ENCODE measurements around the gene RASL12.

Gene RASL12

GRCh38 chr15:65081270-65081669 is 13.5 kb upstream of the RASL12 start:
- Histone ChIP-seq H3F3A (ENCODE audit: low read depth) (no peaks in the 10 kb centered on the region), H3K9me3 (ENCODE audit: insufficient read depth, low read depth, low read length) (no peaks in the 10 kb centered on the region), H3K79me2 (ENCODE audit: insufficient read depth, low read length) (no peaks in the 10 kb centered on the region), H3K27me3 (ENCODE audit: insufficient read depth, low read length, poor library complexity, severe bottlenecking) (no peaks in the 10 kb centered on the region), H3K9ac (ENCODE audit: low read depth, low read length, poor library complexity, severe bottlenecking) (peak overlapping the region; percentile 48), H3K36me3 (ENCODE audit: insufficient read depth, low read length) (no peaks in the 10 kb centered on the region), H2AFZ (ENCODE audit: low read length) (no peak overlapping the region), H4K20me1 (ENCODE audit: insufficient read depth, low read length, poor library complexity, severe bottlenecking) (no peaks in the 10 kb centered on the region), H3K4me2 (ENCODE audit: low read depth, low read length, poor library complexity, severe bottlenecking) (peak overlapping the region; percentile 42), H3K4me3 (ENCODE audit: low read length, poor library complexity, severe bottlenecking) (no peak overlapping the region), H3K4me1 (ENCODE audit: insufficient read depth, low read length, poor library complexity, severe bottlenecking) (peaks cover 29% of the 10 kb centered on the region), H3K9me2 (replicated peaks; ENCODE audit: low read depth, low read length) (no peaks in the 10 kb centered on the region)
- TF ChIP-seq EZH2phosphoT487 (IDR thresholded peaks at IDR 0.05; ENCODE audit: borderline replicate concordance) (no peak), CTCF (conservative IDR thresholded peaks at IDR 0.05; ENCODE audit: low read length) (no peak)

GRCh38 chr15:65079580-65079979 is 11.8 kb upstream of the RASL12 start:
- no peaks in the 10 kb centered on the region for H4K20me1 ChIP-seq (ENCODE audit: insufficient read depth, low read length, poor library complexity, severe bottlenecking)
- H3K27me3 ChIP-seq (ENCODE audit: insufficient read depth, low read length, poor library complexity, severe bottlenecking), result no peaks in the 10 kb centered on the region
- H3K79me2 ChIP-seq (ENCODE audit: insufficient read depth, low read length), result no peaks in the 10 kb centered on the region
- peaks cover 32% of the 10 kb centered on the region for H3K4me1 ChIP-seq (ENCODE audit: insufficient read depth, low read length, poor library complexity, severe bottlenecking)
- no peak overlapping the region for H3K4me3 ChIP-seq (ENCODE audit: low read length, poor library complexity, severe bottlenecking)
- H3K9me3 ChIP-seq (ENCODE audit: insufficient read depth, low read depth, low read length), result no peaks in the 10 kb centered on the region
- no peaks in the 10 kb centered on the region for H3K9me2 ChIP-seq (replicated peaks; ENCODE audit: low read depth, low read length)
- no peak overlapping the region for H3K9ac ChIP-seq (ENCODE audit: low read depth, low read length, poor library complexity, severe bottlenecking)
- no peaks in the 10 kb centered on the region for H3K36me3 ChIP-seq (ENCODE audit: insufficient read depth, low read length)
- no peak overlapping the region for H3K4me2 ChIP-seq (ENCODE audit: low read depth, low read length, poor library complexity, severe bottlenecking)
- no peaks in the 10 kb centered on the region for H3F3A ChIP-seq (ENCODE audit: low read depth)
- H2AFZ ChIP-seq (ENCODE audit: low read length), result no peak overlapping the region
- no peak for TF ChIP-seq CTCF (conservative IDR thresholded peaks at IDR 0.05; ENCODE audit: low read length)
- TF ChIP-seq EZH2phosphoT487 (IDR thresholded peaks at IDR 0.05; ENCODE audit: borderline replicate concordance), result no peak

GRCh38 chr15:65077981-65078352 is 10.2 kb upstream of the RASL12 start:
- Histone ChIP-seq H2AFZ (ENCODE audit: low read length) (no peak overlapping the region), H3K36me3 (ENCODE audit: insufficient read depth, low read length) (no peaks in the 10 kb centered on the region), H3K9me3 (ENCODE audit: insufficient read depth, low read depth, low read length) (no peaks in the 10 kb centered on the region), H3F3A (ENCODE audit: low read depth) (no peaks in the 10 kb centered on the region), H3K9me2 (replicated peaks; ENCODE audit: low read depth, low read length) (no peaks in the 10 kb centered on the region), H3K4me2 (ENCODE audit: low read depth, low read length, poor library complexity, severe bottlenecking) (no peak overlapping the region), H3K4me1 (ENCODE audit: insufficient read depth, low read length, poor library complexity, severe bottlenecking) (peaks cover 30% of the 10 kb centered on the region), H3K4me3 (ENCODE audit: low read length, poor library complexity, severe bottlenecking) (no peak overlapping the region), H4K20me1 (ENCODE audit: insufficient read depth, low read length, poor library complexity, severe bottlenecking) (no peaks in the 10 kb centered on the region), H3K9ac (ENCODE audit: low read depth, low read length, poor library complexity, severe bottlenecking) (no peak overlapping the region), H3K27me3 (ENCODE audit: insufficient read depth, low read length, poor library complexity, severe bottlenecking) (no peaks in the 10 kb centered on the region), H3K79me2 (ENCODE audit: insufficient read depth, low read length) (no peaks in the 10 kb centered on the region)
- TF ChIP-seq CTCF (conservative IDR thresholded peaks at IDR 0.05; ENCODE audit: low read length), result no peak
- no peak for TF ChIP-seq EZH2phosphoT487 (IDR thresholded peaks at IDR 0.05; ENCODE audit: borderline replicate concordance)

Data from Loucy (cell line).